NCI-H1105 (cell line): ENCODE data around the gene DCANP1.

Experiments
- DNase-seq: peaks from one replicate; lab custom pipeline; 2025; lab: John Stamatoyannopoulos, UW

DCANP1 gene

DNA sequence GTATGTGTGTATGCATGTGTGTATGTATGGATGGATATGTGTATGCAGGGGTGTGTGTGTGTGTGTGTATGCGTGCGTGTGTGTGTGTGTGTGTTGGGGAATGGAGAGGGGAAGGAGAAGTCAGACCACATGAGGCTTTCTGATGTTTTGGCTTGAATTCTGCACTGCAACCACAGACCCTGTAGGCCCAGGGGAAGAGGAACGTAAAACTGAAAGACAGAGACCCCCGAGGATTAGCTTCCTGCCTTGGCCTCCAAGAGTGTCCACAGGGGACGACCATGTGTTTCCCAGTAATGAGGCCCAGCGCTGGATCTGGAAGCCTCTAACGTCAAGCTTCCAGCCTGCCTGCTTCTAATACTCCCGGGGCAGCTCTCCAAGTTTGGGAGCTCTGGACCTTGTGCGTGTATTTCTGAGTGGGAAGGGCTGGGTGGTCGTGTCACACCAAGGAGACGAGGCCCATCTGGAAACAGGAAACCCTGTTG is 5.8 kb downstream of the DCANP1 start:
- DNase-seq: no peak

DNA sequence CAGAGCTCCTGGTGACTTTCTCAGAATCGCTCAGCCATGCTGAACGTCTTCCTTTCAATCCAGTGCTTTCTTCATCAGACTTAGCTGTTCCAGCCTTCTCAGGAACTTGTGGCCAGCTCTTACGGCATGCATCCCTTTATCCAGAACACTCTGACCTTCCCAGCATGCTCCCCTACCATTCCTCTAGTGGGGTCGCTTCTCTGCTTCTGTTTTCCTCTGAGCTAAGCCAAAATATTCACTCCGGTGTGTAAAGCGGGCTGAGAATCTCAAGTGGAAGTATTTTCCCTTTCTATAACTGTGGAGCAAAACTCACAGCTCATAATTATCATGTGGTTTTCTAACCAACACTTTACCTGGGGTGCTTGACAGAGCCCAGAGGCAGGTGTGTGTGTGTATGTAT is 6.2 kb downstream of the DCANP1 start:
- DNase-seq: no peak

DNA sequence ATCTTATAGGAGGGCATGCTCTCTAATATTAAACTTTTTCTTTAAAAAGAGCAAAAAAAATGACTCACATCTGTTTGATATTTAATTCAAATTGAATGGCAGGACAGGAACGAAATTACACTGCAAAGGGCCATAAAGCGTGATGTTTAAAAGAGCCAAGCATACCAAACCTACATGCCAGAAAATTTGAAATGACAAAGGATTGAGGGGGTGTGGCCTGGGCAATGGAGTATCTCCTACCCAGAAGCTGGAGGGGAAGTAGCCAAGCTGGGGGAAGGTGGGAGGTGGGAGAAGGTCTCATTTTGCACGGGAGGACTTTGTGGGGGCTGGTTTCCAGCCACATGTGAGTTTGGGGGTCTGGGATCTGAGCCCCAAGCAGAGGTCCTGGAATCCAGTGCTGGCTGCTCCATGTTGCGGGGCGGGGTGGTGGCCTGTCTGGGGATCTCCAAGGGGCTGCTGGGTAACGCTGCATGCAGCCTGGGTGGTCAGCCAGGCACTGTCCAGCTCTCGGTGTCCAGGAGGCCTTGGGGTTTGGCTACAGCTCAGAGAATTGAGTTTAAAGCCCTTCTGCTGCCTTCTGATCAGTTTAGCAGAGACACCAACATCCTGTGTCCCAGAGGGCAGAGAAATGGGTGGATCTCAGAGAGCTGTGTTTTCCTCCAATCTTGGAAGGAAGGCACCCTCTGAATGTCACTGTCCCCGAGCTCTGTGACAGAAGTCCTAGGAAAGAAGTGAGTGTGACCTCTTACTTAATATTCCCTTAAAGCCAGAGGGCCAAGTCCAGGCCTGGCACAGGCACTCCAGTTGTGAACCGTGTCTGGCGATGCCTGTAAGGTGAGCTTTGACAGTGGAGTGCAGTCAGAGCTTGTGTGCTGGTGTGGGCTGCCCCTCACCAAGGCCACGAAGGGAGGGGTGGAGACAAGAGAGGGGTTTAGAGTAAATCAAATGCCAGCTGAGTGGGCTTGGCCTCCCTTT is 7.6 kb downstream of the DCANP1 start:
- no peak for DNase-seq

DNA sequence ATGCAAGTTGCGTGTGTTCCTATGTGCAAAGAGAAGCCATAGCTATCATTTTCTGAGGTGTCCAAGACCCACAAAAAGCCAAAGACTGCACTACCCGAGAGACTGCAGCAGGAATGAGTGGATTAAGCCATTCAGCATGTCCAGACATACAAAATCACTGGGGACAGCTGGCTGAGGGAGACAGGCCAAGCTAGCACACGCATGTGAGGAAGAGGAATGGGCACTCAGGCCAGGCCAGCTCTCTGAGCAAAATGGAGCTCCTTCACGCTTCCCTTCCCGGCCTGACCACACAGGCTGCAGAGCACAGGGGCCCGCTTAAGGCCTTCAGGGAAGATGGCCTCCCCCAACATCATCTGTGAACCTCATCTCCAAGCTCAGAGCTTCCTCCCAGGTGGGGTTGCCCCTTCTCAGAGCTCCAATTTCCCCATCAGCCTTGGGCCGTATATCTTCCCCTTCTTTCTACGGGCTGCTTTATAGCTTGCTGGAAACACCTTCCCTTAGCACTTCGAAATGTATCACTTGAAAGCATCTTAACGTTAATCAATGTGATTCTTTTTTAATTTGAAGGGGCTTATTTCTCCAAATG is 8.4 kb downstream of the DCANP1 start:
- DNase-seq: no peak

DNA sequence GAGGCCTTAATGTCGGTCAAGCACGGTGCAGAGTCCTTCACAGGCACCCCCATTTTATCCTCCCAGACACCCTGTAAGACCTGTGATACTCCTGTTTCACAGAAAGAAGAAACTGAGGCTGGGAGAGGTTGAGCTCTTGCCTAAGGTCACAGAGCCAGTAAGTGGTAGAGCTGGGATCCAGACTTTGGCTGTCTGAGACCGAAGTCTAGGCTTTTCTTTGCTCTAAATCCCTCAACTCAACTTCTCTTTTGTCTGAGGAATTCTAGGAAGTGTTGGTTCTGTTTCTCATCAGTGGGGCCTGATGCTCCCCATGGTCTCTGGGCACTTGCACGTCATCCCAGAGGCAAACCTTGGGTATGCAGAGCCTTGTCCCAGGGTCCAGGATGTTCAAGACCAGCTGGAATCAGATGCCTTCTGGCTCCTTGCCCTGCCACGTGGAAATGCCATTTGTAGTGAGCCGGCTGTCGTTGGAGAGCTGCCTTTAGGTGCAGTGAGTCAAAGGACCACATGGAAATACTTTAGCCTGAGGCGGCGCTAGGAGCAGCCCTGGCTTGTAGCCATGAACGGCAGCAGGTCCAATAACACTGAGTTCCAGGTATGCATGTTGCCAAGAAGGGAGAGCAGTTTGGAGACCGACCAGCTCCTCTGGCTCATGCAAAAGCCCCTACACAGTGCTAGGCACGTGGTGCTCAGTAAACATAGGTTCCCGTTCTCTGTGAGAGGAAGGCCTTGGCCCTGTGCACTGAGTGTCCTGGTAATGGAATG is 9.2 kb downstream of the DCANP1 start:
- DNase-seq: peak; percentile 19

DNA sequence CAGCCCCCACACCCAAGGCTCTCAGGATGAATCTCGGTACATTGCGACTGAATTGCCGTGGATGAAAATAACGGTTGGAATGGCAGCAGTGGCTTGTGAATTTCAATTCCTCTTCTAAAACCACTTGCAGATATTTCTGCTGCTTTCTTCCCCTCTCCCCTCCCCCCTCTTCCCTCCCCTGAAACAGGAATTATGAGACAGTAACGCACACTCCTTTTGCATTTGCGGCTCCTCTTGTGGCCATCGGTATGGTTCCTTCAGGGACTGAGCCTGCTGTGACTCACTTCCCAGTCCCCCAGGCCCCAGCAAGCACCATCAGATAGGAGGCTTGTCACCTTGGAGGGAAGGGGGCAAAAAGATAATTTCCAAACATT is 9.7 kb downstream of the DCANP1 start:
- no peak for DNase-seq

DNA sequence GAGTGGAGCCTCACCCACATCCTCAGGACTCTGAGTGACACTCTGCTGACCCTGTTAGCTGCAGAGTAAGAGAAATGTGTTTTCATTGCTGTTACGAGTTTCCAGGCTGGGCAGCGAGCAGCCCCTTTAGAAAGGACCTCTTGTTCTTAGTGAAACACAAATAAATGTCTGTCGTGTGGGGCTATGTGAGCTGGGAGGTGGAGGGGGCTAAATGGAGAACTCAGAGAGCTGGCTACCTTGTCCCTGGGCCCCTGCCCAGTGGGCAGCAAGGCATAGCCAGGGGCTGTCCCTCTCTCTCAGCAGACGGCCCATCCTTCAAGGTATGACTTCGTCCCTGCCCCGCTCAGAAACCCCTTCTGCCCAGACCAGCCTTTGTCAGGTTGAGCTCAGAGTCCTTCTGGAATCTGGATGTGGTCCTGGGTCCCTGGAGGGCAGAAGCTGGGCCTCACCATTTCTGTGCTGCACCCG is 10.2 kb downstream of the DCANP1 start:
- no peak for DNase-seq

DNA sequence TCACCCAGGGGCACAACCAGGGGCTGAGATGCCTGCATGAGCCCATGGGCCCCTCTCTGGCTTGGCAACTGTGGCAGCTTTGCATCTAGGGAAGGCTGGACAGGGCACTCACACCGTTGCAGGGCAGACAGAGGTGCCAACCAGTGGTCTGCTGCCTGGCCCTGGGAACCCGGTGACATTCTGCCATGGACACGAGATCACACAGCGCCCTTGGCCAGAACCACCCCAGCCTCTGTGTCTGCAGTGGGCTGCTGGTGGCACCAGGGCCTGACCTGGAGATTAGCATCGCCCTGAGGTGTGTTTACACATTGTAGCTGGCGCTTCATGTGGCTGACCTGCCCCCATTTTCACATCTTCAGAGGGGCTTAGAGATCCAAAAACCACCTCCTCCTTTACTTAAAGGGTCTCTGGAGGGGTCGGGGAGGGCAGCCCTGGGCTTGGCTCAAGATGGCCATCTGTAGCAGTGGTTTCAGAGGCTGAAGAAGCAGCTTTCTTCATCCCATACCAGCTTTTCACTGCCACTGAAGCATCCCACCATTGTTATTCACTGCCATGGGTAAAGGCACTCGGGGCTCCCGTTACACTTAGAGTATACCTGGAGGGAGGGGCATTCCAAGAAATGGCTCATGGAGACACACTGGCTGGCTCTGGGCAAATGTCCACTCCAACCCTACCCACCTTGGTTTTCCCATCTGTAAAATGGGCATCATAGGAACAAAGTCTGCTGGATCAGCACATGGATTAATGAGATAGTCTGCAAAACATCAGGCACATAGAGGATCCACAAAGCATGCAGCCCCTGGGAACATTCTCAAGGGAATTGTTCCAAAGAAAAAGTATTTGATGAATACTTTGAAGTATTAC is 11.4 kb downstream of the DCANP1 start:
- no peak for DNase-seq

DNA sequence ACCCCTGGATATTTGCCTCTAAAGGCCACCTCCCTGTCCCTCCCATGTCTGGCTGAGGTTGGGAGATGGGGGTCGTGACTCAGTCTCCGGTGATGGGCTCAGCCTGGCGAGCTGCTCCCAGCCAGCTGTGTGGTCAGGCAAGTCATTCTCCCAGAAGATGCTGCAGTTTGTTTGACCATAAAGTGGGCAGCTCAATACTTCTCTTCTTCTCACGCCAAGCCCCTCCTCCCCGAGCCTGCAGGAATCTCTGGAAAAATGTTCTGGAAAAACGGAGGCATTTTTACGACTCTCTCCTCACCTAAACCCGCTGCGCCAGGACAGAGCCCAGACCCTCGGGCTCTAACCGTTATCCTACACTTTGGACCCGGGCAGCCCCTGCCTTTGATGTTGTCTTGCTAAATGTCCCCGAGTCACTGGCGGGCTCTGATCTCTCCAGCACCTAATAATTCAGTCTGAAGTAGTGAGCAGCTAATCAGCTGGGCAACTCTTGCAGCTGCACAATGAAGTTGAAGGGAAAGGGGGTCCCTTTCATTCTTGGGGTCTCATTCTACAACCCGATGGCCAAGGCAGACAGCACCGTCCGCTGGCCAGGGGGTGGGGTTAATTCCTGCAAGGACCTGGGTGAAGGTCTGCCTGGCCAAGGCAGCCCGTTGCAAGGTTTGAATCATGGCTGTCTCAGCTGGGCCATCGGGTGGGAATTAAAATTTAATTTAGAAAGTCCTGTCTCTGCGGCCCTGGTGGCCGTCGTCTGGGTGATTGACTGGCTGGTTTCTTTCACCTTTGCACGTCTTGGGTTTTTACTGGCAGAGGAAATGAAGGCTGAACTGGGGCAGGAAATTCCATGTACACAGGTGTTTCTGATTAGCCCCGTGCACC is 12.3 kb downstream of the DCANP1 start:
- no peak for DNase-seq

DNA sequence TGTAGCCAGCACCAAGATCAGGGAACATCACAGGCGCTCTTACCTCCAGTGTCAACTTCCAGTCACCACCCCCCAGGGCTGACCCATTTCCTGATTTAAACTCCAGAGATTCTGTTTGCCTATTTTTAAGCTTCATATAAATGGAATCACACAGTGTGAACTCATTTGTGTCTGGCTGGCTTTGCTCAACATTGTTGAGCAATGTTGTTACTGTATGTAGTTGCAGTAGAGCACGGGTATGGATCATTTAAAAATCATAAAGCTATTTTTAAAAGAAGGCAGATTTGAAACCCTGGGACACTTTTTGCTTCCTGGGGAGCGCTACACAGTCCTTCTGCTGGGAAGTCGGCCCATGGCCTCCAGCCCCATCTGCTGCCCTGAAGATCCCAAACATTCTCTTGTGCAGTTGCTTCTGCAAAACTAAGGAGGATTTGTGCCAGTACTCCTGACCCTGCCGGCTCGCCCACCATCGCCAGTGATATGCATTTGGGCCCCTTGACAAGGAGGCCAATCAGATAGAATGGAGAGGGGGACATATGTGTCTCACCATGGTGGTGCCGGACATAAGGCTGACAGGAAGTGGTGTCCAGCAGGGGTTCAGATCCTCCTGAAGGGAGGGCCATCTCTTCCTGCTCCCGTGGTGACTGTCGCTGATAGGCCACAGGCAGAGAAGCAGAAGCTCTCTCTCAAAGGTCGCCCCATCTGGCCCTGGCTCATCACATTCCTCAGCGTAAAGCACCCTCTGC is 13.3 kb downstream of the DCANP1 start:
- DNase-seq: no peak

DNA sequence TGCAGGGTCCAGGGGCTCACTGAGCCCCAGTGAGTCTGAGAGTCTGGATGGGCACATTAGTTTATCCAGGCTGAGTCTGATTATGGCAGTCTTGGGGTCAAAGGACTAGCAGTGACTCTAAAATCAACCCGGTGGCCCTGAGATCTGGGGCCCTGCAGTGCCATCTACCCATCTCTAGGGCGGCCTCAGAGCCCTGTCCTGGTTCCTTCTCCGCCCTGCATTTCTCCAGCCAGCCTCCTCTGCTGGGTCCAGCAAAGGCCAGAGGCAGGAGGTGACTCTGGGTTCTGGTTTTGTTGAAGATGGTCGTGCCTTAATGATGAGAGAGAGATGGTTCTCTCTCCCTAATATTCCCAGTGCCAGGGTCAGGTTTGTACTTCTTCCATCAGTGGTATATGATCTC is 15.0 kb downstream of the DCANP1 start:
- no peak for DNase-seq

DNA sequence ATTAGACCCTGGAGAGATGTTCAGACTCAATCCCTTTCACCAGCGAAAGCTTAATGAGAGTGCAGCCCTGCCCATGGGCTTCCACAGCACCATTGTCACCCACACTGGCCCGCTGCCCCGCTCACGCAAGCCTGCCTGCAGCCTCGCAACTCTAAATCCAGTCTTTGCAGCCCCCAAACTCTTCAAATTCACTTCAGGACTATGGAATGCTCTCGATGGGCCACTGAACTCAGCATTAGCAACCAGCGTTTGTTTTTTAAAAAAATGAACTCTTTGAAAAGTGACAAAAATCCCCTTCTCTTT is 17.1 kb downstream of the DCANP1 start:
- no peak for DNase-seq

DNA sequence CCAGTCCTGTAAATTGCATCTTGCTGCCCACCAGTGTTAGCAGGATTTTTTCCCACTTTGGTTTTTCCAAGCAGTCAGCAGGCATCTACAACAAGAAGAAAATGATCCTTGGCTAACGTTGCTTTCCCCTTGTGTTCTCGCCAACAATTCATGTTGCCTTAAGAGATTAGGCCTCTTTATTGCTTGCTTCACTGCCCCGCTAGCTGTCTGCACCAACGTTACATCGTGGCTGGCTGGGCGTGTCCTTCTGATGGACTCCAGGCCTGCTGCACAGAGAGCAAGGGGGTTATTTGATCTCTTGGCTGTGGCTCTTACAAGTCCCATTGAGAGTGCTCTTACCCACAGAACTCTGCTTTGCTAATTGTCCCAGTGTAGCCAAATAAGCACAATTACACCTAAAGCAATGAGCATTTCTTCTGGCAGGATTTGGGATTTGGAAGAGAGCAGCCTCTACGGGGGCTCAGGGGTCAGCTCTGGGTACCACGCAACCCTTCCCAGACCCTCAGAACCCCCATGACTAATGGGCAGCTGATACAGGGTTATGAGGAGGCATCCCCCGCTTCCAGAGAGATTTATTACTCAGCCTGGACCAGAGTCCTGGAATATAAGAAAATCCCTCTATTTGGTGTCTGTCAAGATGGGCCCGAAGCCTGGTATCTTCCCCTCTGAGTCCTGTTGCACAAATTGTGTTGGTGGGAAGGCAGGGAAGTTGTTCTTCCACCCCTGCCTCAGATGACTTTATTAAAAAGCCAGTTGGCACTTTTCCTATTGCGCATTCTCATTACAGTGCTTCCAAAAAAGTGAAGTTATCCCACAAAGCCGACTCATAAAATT is 17.6 kb downstream of the DCANP1 start:
- DNase-seq: no peak

DNA sequence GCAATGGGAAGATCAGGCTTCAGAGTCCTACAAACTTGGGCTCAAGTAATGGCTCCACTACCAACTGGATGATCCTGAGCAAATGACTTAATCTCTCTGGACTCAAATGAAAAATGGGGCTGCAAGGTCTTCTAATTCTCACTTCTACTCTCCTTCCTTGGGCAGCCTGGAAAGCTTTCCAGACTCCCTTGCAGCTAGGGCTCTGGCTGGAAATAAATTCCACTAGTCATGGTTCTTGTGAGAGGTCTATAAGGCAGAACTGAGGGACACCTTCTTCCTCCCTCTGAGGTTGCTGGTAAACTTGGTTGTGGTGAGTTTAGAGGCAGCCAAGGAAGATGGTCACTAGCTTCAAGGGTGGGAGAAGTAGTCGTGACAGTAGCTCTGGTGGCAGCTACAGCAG is 18.6 kb downstream of the DCANP1 start:
- no peak for DNase-seq

DNA sequence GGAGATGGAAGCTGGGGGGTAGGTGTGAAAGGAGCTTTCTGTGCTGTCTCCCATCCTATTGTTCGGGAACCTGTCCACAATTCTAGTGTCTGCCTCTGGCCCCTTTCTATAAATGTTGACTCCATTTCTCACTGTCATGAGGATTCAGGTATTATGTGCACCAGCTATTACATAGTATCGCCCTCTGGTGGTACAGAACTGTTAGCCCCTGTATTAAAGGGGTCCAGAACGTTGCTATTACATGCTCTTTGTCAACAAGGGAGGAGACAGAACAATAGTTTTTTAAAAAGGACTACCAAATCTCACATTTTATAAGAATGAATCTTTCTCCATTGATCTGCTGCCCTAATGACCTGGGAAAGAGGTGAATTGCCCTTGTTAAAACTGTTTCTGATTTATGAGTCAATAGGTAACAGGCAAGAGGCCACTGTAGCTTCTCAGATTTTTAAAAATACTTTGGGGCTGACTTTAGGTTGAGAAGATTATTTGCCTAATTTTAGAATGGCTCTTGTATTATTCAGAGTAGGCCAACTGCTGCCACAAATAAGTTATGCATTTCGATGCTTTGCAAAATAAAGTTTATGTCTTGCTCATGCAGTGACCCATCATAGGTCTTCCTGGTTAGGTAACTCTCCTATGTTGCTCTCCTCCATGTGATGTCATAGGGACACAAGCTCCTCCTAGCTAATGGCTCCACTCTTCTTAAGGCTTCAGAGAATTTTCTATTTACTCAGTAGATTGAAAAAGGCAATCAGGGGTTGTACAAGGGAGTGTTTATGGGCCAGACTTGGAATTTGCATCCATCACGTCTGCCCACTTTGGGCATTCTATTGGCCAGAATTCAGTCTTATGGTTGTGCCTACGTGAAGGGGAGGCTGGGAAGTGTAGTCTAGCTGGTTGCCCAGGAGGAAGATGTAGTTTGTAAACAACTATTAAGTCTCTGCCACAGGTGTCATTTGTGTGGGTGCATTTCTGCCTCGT is 20.8 kb downstream of the DCANP1 start:
- peak; percentile 10 for DNase-seq

DNA sequence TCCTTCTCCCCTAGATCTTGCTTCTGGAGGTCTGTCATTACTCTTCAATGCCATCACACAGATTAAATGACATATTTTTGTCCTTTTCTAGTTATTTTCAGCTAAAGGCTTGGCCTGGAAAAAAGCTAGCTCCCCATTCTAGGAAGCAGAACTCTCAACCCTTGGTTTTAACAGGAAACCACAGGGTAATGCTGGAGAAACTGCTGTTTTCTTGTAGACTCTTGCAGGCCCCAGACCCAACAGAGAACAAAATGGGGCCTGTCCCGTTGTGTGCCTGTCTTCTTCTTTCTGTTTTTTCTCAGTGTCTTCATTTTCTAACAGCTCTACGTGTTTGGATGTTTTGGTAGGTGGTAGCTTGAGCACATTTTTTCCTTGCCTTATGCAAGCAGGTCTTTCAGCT is 21.5 kb downstream of the DCANP1 start:
- DNase-seq: no peak

DNA sequence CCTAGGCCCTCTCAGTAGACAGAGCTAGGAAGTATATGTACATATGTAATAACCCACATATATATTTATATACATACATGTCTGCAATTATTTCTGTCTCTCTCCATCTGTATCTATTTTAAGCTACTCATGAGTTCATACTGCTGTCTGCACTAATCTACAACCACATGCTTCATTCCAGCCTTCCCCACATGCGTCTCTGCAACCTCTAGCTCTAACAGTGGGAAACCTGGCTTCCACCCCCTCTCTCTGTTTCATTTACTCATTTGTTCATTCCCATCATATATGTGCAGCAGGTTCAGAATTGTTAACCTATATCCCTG is 23.3 kb downstream of the DCANP1 start:
- DNase-seq: no peak
